Measurements from ENCODE around the gene SCGB3A1. TPM values are rescaled to one million over a fixed set of nuclear protein-coding genes. Genes with fewer than 3 reads are reported as not detected.
A peak's percentile ranks its signal among the peaks of the same experiment; 100 is the strongest.

SCGB3A1 gene
- total RNA-seq, 1 experiment from 2014 or later, result not detected

- no peak for TF ChIP-seq AR (CRISPR knock-in tag; IDR thresholded peaks at IDR 0.05)
- TF ChIP-seq ZNF317 (CRISPR knock-in tag; IDR thresholded peaks at IDR 0.05; ENCODE audit: borderline replicate concordance, low read depth), result no peak
- no peak for TF ChIP-seq TP53 (CRISPR knock-in tag; IDR thresholded peaks at IDR 0.05)
- TF ChIP-seq ERG (CRISPR knock-in tag; IDR thresholded peaks at IDR 0.05), result no peak
- TF ChIP-seq NR3C1 (CRISPR knock-in tag; conservative IDR thresholded peaks at IDR 0.05; ENCODE audit: low read depth), result no peak
- no peak for TF ChIP-seq AFF4 (CRISPR knock-in tag; IDR thresholded peaks at IDR 0.05; ENCODE audit: borderline replicate concordance)
- no peak for TF ChIP-seq ATF6 (CRISPR knock-in tag; IDR thresholded peaks at IDR 0.05)
- TF ChIP-seq, protein P1, sequence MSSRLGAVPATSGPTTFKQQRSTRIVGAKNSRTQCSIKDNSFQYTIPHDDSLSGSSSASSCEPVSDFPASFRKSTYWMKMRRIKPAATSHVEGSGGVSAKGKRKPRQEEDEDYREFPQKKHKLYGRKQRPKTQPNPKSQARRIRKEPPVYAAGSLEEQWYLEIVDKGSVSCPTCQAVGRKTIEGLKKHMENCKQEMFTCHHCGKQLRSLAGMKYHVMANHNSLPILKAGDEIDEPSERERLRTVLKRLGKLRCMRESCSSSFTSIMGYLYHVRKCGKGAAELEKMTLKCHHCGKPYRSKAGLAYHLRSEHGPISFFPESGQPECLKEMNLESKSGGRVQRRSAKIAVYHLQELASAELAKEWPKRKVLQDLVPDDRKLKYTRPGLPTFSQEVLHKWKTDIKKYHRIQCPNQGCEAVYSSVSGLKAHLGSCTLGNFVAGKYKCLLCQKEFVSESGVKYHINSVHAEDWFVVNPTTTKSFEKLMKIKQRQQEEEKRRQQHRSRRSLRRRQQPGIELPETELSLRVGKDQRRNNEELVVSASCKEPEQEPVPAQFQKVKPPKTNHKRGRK (CRISPR knock-in tag; IDR thresholded peaks at IDR 0.05; ENCODE audit: borderline replicate concordance), result no peak
- TF ChIP-seq ZNF423 (CRISPR knock-in tag; IDR thresholded peaks at IDR 0.05), result peak; percentile 72
- TF ChIP-seq ZNF219 (CRISPR knock-in tag; IDR thresholded peaks at IDR 0.05; ENCODE audit: borderline replicate concordance), result no peak
- TF ChIP-seq ESRRA (CRISPR knock-in tag; IDR thresholded peaks at IDR 0.05; ENCODE audit: borderline replicate concordance), result no peak
- no peak for TF ChIP-seq OVOL2 (CRISPR knock-in tag; IDR thresholded peaks at IDR 0.05; ENCODE audit: borderline replicate concordance)
- TF ChIP-seq STAT6 (CRISPR knock-in tag; conservative IDR thresholded peaks at IDR 0.05; ENCODE audit: low read depth), result no peak
- no peak for TF ChIP-seq JAZF1 (CRISPR knock-in tag; IDR thresholded peaks at IDR 0.05)
- TF ChIP-seq ZNF416 (CRISPR knock-in tag; IDR thresholded peaks at IDR 0.05), result no peak
- no peak for TF ChIP-seq MXD4 (CRISPR knock-in tag; IDR thresholded peaks at IDR 0.05; ENCODE audit: borderline replicate concordance)
Measured at GRCh38 chr5:180618829-180619562, 27.7 kb upstream of the SCGB3A1 start (continued).

Measured in WTC11 (cell line).